Measurements from ENCODE around the gene CFAP161. TPM values are rescaled to one million over a fixed set of nuclear protein-coding genes. Genes with fewer than 3 reads are reported as not detected.

CFAP161 gene
- total RNA-seq, 1 experiment from 2014 or later = 2.7 TPM

DNA sequence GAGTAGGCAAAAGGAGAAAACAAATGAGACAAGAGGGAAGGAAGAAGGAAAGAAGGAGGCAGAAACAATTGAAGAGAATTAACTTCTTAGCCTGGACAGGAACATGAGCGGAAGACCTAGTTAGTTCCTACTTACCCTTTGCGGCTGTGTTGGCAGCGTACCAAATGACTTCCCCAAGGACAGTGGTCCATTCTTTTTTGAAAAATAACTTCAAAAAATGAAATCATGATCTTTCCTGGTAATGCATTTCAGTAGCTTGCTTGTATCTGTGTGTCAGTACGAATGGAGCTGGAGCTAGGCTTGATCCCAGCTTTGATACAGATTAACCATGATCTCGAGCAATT is 41.5 kb upstream of the CFAP161 start:
- ATAC-seq (0 out of 2 replicates have a peak, but pooled peaks have one; percentile 36), DNase-seq (ENCODE audit: low read depth, low spot score) (no peak)
- intact Hi-C loops (cut with micrococcal nuclease; ENCODE audit: unreplicated experiment) (no loop called here), in situ Hi-C loops (cut with HindIII; ENCODE audit: low pct_unique_long_range_greater_than_20kb, low sequenced_read_pairs) (no loop called here)
- Histone ChIP-seq H3K36me3 (ENCODE audit: control insufficient read depth, insufficient read depth, low read length) (no peaks in the 10 kb centered on the region), H3K4me3 (ENCODE audit: low read depth in 2 of 2, low read length in 2 of 2) (no peak overlapping the region), H3K27ac (ENCODE audit: low read length) (no peak overlapping the region), H3K9me3 (ENCODE audit: control insufficient read depth, insufficient read depth, low read depth, low read length) (no peaks in the 10 kb centered on the region), H3K27me3 (ENCODE audit: control insufficient read depth, insufficient read depth, low read length) (no peaks in the 10 kb centered on the region), H3K4me1 (ENCODE audit: control insufficient read depth, insufficient read depth, low read length) (peaks cover 9% of the 10 kb centered on the region)
- ChIA-PET CTCF (interaction anchor here (0.6 kb wide), 2 partner anchors 17 to 174 kb away, joined by 3 read pairs; no protein-coding TSS in a partner anchor), POLR2A (no interaction called here)
- no TSS peak for BruUV-seq (replicated peaks)
- TF ChIP-seq, protein P1, sequence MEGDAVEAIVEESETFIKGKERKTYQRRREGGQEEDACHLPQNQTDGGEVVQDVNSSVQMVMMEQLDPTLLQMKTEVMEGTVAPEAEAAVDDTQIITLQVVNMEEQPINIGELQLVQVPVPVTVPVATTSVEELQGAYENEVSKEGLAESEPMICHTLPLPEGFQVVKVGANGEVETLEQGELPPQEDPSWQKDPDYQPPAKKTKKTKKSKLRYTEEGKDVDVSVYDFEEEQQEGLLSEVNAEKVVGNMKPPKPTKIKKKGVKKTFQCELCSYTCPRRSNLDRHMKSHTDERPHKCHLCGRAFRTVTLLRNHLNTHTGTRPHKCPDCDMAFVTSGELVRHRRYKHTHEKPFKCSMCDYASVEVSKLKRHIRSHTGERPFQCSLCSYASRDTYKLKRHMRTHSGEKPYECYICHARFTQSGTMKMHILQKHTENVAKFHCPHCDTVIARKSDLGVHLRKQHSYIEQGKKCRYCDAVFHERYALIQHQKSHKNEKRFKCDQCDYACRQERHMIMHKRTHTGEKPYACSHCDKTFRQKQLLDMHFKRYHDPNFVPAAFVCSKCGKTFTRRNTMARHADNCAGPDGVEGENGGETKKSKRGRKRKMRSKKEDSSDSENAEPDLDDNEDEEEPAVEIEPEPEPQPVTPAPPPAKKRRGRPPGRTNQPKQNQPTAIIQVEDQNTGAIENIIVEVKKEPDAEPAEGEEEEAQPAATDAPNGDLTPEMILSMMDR (IDR thresholded peaks at IDR 0.05) = no peak

DNA sequence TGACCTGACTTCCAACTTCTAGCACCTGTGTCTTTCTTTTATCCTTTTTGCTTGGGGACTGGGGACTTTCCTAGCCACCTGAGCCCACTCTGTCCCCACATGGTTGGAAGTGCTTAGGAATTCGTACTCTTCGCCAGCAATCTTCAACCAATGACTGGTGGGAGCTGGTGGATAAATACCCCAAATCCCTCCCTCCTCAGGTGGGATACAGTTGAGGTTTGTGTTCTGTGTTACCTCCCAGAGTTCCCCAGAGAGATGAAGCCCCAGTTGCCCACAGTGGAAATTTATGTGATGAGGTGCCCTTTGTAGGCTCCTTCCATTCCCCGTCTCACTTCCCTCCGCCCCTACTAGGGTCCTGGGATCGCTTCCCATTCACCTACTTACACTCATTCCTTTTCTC is 40.1 kb upstream of the CFAP161 start:
- intact Hi-C loops (cut with micrococcal nuclease; ENCODE audit: unreplicated experiment) = no loop called here
- Histone ChIP-seq H3K36me3 (ENCODE audit: control insufficient read depth, insufficient read depth, low read length) (no peaks in the 10 kb centered on the region), H3K4me1 (ENCODE audit: control insufficient read depth, insufficient read depth, low read length) (peaks cover 9% of the 10 kb centered on the region), H3K27ac (ENCODE audit: low read length) (no peak overlapping the region), H3K9me3 (ENCODE audit: control insufficient read depth, insufficient read depth, low read depth, low read length) (no peaks in the 10 kb centered on the region), H3K27me3 (ENCODE audit: control insufficient read depth, insufficient read depth, low read length) (peaks cover 3% of the 10 kb centered on the region; the same call in 1 of the 2 replicates), H3K4me3 (ENCODE audit: low read depth in 2 of 2, low read length in 2 of 2) (no peak overlapping the region)
- no peak for ATAC-seq
- CTCF ChIA-PET = no interaction called here
- no peak for DNase-seq (ENCODE audit: low read depth, low spot score)
- POLR2A ChIA-PET = no interaction called here
- BruUV-seq (replicated peaks) = no TSS peak
- in situ Hi-C loops (cut with HindIII; ENCODE audit: low pct_unique_long_range_greater_than_20kb, low sequenced_read_pairs) = no loop called here
- TF ChIP-seq SIN3A (IDR thresholded peaks at IDR 0.05; ENCODE audit: borderline replicate concordance, insufficient read depth, low read depth, low read length) = no peak
- no peak for TF ChIP-seq POLR2AphosphoS5 (IDR thresholded peaks at IDR 0.05; ENCODE audit: low read depth, low read length)
- TF ChIP-seq, protein P1 (IDR thresholded peaks at IDR 0.05) = no peak
- no peak for TF ChIP-seq TCF7L2 (IDR thresholded peaks at IDR 0.05; ENCODE audit: low read depth, low read length)

DNA sequence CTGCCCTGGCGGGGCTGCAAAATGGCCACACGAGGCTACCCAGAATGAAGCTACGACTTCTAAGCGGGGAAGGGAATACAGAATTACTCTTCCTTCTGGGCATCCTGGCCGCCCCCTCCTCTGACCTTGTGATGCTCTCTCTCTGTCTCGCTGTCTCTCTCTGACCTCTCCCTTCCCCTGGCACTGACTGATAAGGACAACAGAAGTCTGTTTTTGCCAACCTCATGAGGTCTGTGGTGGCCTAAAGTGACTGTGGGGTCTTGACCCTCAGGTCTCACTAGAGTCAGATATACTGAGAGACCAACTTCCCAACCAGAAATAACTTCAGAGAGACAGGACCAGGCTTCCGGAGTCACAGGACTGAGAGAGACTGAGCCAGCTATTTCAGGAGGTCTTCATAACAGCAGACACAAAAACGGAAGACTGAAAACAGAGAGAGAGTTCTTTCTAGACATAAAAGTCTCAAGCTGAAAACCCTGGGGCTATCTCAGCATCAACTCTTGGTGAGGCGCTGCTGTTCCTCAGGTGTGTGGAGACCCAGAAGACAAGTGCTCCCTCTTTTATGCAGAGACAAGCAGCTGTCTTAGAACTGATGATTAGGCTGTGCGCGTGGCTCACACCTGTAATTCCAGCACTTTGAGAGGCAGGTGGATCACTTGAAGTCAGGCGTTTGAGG is 38.2 kb upstream of the CFAP161 start:
- POLR2A ChIA-PET = interaction anchor here (0.6 kb wide), 1 partner anchor 29 kb away, joined by 13 read pairs; no protein-coding TSS in a partner anchor
- CTCF ChIA-PET = no interaction called here
- Histone ChIP-seq H3K4me3 (ENCODE audit: low read depth in 2 of 2, low read length in 2 of 2) (no peak overlapping the region), H3K9me3 (ENCODE audit: control insufficient read depth, insufficient read depth, low read depth, low read length) (no peaks in the 10 kb centered on the region), H3K36me3 (ENCODE audit: control insufficient read depth, insufficient read depth, low read length) (no peaks in the 10 kb centered on the region), H3K4me1 (ENCODE audit: control insufficient read depth, insufficient read depth, low read length) (peaks cover 9% of the 10 kb centered on the region), H3K27ac (ENCODE audit: low read length) (no peak overlapping the region), H3K27me3 (ENCODE audit: control insufficient read depth, insufficient read depth, low read length) (peaks cover 3% of the 10 kb centered on the region; the same call in 1 of the 2 replicates)
- TF ChIP-seq, protein P1 (IDR thresholded peaks at IDR 0.05) = no peak
- TF ChIP-seq POLR2AphosphoS5 (IDR thresholded peaks at IDR 0.05; ENCODE audit: low read depth, low read length) (no peak), SIN3A (IDR thresholded peaks at IDR 0.05; ENCODE audit: borderline replicate concordance, insufficient read depth, low read depth, low read length) (no peak), TCF7L2 (IDR thresholded peaks at IDR 0.05; ENCODE audit: low read depth, low read length) (no peak)
- TF ChIP-seq, protein P2, sequence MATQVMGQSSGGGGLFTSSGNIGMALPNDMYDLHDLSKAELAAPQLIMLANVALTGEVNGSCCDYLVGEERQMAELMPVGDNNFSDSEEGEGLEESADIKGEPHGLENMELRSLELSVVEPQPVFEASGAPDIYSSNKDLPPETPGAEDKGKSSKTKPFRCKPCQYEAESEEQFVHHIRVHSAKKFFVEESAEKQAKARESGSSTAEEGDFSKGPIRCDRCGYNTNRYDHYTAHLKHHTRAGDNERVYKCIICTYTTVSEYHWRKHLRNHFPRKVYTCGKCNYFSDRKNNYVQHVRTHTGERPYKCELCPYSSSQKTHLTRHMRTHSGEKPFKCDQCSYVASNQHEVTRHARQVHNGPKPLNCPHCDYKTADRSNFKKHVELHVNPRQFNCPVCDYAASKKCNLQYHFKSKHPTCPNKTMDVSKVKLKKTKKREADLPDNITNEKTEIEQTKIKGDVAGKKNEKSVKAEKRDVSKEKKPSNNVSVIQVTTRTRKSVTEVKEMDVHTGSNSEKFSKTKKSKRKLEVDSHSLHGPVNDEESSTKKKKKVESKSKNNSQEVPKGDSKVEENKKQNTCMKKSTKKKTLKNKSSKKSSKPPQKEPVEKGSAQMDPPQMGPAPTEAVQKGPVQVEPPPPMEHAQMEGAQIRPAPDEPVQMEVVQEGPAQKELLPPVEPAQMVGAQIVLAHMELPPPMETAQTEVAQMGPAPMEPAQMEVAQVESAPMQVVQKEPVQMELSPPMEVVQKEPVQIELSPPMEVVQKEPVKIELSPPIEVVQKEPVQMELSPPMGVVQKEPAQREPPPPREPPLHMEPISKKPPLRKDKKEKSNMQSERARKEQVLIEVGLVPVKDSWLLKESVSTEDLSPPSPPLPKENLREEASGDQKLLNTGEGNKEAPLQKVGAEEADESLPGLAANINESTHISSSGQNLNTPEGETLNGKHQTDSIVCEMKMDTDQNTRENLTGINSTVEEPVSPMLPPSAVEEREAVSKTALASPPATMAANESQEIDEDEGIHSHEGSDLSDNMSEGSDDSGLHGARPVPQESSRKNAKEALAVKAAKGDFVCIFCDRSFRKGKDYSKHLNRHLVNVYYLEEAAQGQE (IDR thresholded peaks at IDR 0.05; ENCODE audit: insufficient read depth in 1 of 2, low read depth in 2 of 2, low read length in 1 of 2) = no peak
- ATAC-seq = no peak
- intact Hi-C loops (cut with micrococcal nuclease; ENCODE audit: unreplicated experiment) (no loop called here), in situ Hi-C loops (cut with HindIII; ENCODE audit: low pct_unique_long_range_greater_than_20kb, low sequenced_read_pairs) (no loop called here)
- DNase-seq (ENCODE audit: low read depth, low spot score) = no peak
- no TSS peak for BruUV-seq (replicated peaks)
